Epithelial cell of proximal tubule (primary cell): Measurements from ENCODE around the gene TNFRSF18. TPM values are rescaled to one million over a fixed set of nuclear protein-coding genes. Genes with fewer than 3 reads are reported as not detected.
A peak's percentile ranks its signal among the peaks of the same experiment; 100 is the strongest.

Source experiments
- DNase-seq: peaks from one replicate; pipeline ENCODE4 v3.0.0-alpha.2; 2011; ENCODE audit warnings: low read depth
- H3K4me3 ChIP-seq: 2 replicates; pipeline ENCODE4 v1.5.1; 2011; ENCODE audit warnings: low read depth, mild to moderate bottlenecking, low read length
- CTCF ChIP-seq: conservative IDR thresholded peaks from 2 replicates; pipeline ENCODE4 v1.5.1; 2012; ENCODE audit warnings: low read depth, mild to moderate bottlenecking, low read length
- total RNA-seq: library from RNA; depleted of rRNA; stranded (reverse); fragments of >200 nt; gene quantifications from 2 replicates; pipeline ENCODE4 v1.2.3, GENCODE V29; 2015

Gene TNFRSF18
- total RNA-seq, 1 donor from 2014 or later, result 3.1 TPM

DNA sequence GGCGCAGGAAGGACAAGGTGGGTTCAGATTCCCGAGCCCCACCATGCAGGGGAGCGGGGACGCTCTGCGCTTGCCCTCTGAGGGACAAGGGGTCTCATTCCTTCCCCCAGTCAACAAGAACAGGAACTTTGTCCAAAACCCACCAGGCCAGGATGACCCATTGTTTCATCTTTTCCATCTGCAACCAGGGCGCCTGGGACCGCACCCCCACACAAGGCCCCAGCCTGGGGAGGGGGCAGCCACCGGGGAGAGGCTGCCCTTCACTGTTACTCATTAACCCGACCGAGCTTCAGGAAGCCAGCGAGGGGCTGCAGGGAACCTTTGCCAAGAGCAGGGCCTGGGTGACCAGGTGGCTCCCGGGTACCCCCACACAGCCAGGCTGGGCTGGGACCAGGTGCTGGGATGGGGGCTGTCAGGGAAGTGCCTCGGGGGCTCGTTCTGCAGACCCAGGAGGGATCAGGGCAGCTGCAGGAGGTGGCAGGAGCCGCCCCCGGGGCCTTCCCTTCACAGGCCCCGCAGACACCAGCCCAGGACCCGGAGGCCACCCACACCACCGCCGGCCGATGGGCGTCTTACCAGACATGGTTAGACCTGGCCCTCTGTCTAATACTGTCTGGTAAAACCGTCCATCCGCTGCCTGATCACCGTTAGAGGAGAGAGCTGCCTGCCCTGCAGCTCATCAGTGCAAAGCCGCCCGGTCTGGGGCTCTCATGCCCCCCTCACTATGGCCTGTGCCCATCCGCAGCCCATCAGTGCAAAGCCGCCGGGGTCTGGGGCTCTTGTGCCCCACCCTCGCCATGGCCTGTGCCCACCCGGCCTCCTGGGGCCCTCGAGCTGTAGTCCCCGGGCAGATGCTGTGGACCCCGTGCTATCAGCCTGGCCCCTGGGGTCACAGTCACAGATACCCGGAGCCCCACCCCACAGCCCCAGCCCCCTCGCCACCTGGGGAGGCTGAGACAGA lies 37.7 kb downstream of the TNFRSF18 start:
- no peak for TF ChIP-seq CTCF

GRCh38 chr1:1167841-1168450 lies 38.4 kb downstream of the TNFRSF18 start:
- no peak overlapping the region for H3K4me3 ChIP-seq
- no peak for TF ChIP-seq CTCF

More for the DNA sequence above, 37.7 kb downstream of the TNFRSF18 start:
- no peak overlapping the region for H3K4me3 ChIP-seq
- DNase-seq, result no peak

DNA sequence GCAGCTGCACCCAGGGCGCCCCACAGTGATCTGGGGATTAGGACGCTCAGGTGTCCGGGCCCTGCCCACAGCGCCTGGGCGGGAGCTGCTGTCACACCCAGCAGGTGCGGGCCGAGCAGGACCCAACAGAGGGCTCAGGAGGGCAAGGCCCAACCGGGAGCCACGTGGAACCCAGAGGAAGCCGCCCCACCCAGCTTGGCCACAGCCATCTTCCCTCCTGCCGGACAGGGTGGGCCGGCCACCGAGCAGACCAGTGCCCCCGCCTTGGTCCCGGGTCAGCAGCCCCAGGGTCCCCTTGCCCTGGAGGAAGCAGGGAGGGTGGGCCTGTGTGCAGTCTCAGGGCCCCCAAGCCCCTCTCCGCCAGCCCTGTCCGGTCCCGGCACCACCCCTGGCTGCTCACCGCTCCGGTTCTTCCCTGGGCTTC lies 39.0 kb downstream of the TNFRSF18 start:
- TF ChIP-seq CTCF, result no peak
- DNase-seq, result no peak

More at GRCh38 chr1:1167841-1168450, 38.4 kb downstream of the TNFRSF18 start:
- DNase-seq, result no peak

GRCh38 chr1:1166642-1167397 lies 39.6 kb downstream of the TNFRSF18 start:
- peak overlapping the region; percentile 88 for H3K4me3 ChIP-seq
- DNase-seq, result no peak
- no peak for TF ChIP-seq CTCF

More for the DNA sequence above, 39.0 kb downstream of the TNFRSF18 start:
- no peak overlapping the region for H3K4me3 ChIP-seq

DNA sequence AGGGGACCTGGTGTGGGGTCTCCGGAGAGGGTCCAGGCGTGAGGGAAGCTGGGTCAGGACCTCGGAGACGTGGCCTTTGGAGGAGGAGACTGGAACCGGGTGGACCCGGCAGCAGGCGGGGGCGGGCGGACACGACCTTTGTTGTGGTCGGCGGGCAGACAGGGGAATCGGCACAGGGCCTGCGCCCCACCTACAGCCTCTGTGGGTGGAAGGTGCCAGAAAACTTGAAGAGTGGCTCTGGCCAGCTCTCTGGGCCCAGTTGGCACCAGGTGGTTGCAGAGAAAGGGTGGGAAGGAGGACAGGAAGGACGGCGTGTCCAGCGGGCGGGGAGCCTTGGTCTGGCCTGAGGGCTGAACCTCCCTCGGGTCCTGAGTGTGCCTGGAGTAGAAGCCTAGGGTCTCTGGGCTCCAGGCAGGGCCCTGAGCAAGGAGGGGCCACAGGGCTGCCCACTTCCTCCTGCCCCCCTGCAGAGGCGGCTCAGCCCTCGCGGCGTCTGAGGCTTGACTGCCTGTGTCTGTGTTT lies 40.4 kb downstream of the TNFRSF18 start:
- DNase-seq, result no peak
- TF ChIP-seq CTCF, result no peak
- H3K4me3 ChIP-seq, result peak overlapping the region; percentile 88

GRCh38 chr1:1165485-1165884 lies 40.9 kb downstream of the TNFRSF18 start:
- peak overlapping the region; percentile 88 for H3K4me3 ChIP-seq
- TF ChIP-seq CTCF, result no peak
- DNase-seq, result no peak
